Activated naive CD8-positive, alpha-beta T cell (primary cell): ENCODE results near the gene ACTR5.

Source experiments
- H3K27ac Mint-ChIP-seq: one replicate; pipeline ENCODE4 v1.8.0; 2021; ENCODE audit warnings: mixed read lengths
- H3K27me3 Mint-ChIP-seq: one replicate; pipeline ENCODE4 v1.8.0; 2021; ENCODE audit warnings: mixed read lengths
- H3K36me3 Mint-ChIP-seq: one replicate; pipeline ENCODE4 v1.8.0; 2021; ENCODE audit warnings: mixed read lengths
- H3K4me1 Mint-ChIP-seq: one replicate; pipeline ENCODE4 v1.8.0; 2021; ENCODE audit warnings: low read depth, mixed read lengths
- H3K4me3 Mint-ChIP-seq: one replicate; pipeline ENCODE4 v1.8.0; 2021; ENCODE audit warnings: mild to moderate bottlenecking, mixed read lengths
- H3K9me3 Mint-ChIP-seq: one replicate; pipeline ENCODE4 v1.8.0; 2021; ENCODE audit warnings: low read depth, mixed read lengths

The ACTR5 gene

GRCh38 chr20:38818113-38819065 is 70.1 kb downstream of the ACTR5 start:
- Mint-ChIP-seq H3K27me3 (no peaks in the 10 kb centered on the region), H3K4me3 (no peak overlapping the region), H3K27ac (peak overlapping the region; percentile 41), H3K9me3 (peaks cover 5% of the 10 kb centered on the region), H3K36me3 (peaks cover 25% of the 10 kb centered on the region), H3K4me1 (peaks cover 63% of the 10 kb centered on the region)
